PC-9 (cell line): ENCODE measurements around the gene CD86. TPM values are rescaled to one million over a fixed set of nuclear protein-coding genes. Genes with fewer than 3 reads are reported as not detected.

ENCODE experiments used
- BruUV-seq: library from RNA; stranded (reverse); fragments of 400-500 nt; replicated peaks from 2 replicates; lab custom pipeline; 2021; lab: Mats Ljungman, UMichigan
- CTCF ChIA-PET: fragments of 300-600 bp; sonication (Branson Sonifier 250); formaldehyde crosslinking; loops from one replicate; lab custom pipeline; 2022; ENCODE audit warnings: antibody characterized with exemption; lab: Charles Lee
- POLR2A ChIA-PET: fragments of 300-600 bp; sonication (Branson Sonifier 250); formaldehyde crosslinking; loops from one replicate; lab custom pipeline; 2022; ENCODE audit warnings: antibody characterized with exemption; ENCODE audit not compliant: unreplicated experiment; lab: Charles Lee
- DNase-seq, 2 experiments: peaks; one replicate each; pipeline versions ENCODE4 v3.0.0 to v3.0.0-alpha.2; 2015 to 2022; ENCODE audit warnings: mixed read lengths in 1 of 2
- H2AFZ ChIP-seq: fragments of 200-600 bp; sonication (generic); 2 replicates; pipeline ENCODE4 v1.8.1; 2017; ENCODE audit warnings: antibody characterized with exemption
- H3F3A ChIP-seq: fragments of 200-600 bp; sonication (generic); 2 replicates; pipeline ENCODE4 v1.8.1; 2017; ENCODE audit warnings: antibody characterized with exemption, mild to moderate bottlenecking, low read depth; ENCODE audit not compliant: insufficient read depth
- H3K27ac ChIP-seq: fragments of 200-600 bp; sonication (generic); 2 replicates; pipeline ENCODE4 v1.6.1; 2016; ENCODE audit warnings: mixed run types
- H3K27me3 ChIP-seq: fragments of 200-600 bp; sonication (generic); 2 replicates; pipeline ENCODE4 v1.6.1; 2016; ENCODE audit warnings: low read depth, mixed run types; ENCODE audit not compliant: insufficient read depth
- H3K36me3 ChIP-seq: fragments of 200-600 bp; sonication (generic); 2 replicates; pipeline ENCODE4 v1.6.1; 2016; ENCODE audit warnings: low read depth, mixed run types
- H3K4me1 ChIP-seq: fragments of 200-600 bp; sonication (generic); replicated peaks from 2 replicates; pipeline ENCODE4 v1.6.1; 2016; ENCODE audit warnings: mixed run types; ENCODE audit not compliant: insufficient read depth
- H3K4me2 ChIP-seq: fragments of 200-600 bp; sonication (generic); 2 replicates; pipeline ENCODE4 v1.6.1; 2017; ENCODE audit warnings: mixed run types
- H3K4me3 ChIP-seq: fragments of 200-600 bp; sonication (generic); 2 replicates; pipeline ENCODE4 v1.6.1; 2016; ENCODE audit warnings: mixed run types
- H3K79me2 ChIP-seq: fragments of 200-600 bp; sonication (generic); 2 replicates; pipeline ENCODE4 v1.6.1; 2017; ENCODE audit warnings: low read depth, mixed run types
- H3K9me2 ChIP-seq: fragments of 200-600 bp; sonication (generic); 2 replicates; pipeline ENCODE4 v1.8.1; 2017; ENCODE audit warnings: mild to moderate bottlenecking; ENCODE audit not compliant: insufficient read depth
- H3K9me3 ChIP-seq: fragments of 200-600 bp; sonication (generic); 2 replicates; pipeline ENCODE4 v1.8.1; 2016; ENCODE audit warnings: low read depth; ENCODE audit not compliant: insufficient read depth
- H4K20me1 ChIP-seq: fragments of 200-600 bp; sonication (generic); 2 replicates; pipeline ENCODE4 v1.8.1; 2017; ENCODE audit not compliant: insufficient read depth
- EZH2 ChIP-seq: fragments of 200-600 bp; sonication (generic); IDR thresholded peaks from 2 replicates; pipeline ENCODE4 v1.8.0; 2017; ENCODE audit warnings: antibody characterized with exemption, low read depth
- intact Hi-C: fragments of 100-400 bp; cut with micrococcal nuclease; formaldehyde crosslinking; loops from one replicate; pipeline ENCODE4 v1.10.0; 2022; ENCODE audit not compliant: unreplicated experiment
- total RNA-seq: library from RNA; stranded (reverse); gene quantifications from 2 replicates; pipeline ENCODE4 v1.2.3, GENCODE V29; 2021
- TF ChIP-seq, protein P1 (sequence below): fragments of 200-600 bp; sonication (generic); conservative IDR thresholded peaks from 2 replicates; pipeline ENCODE4 v1.6.1; 2017; ENCODE audit warnings: mixed run types, antibody characterized with exemption, mild to moderate bottlenecking, moderate library complexity

The CD86 gene
- total RNA-seq, 1 experiment from 2014 or later = not detected

- intact Hi-C loops = loop anchor here (2.0 kb wide), 1 partner anchor 566 kb away; no protein-coding TSS in a partner anchor
- peaks cover 3% of the 10 kb centered on the region; the same call in 1 of the 2 replicates for H3K27me3 ChIP-seq
- H3K9me3 ChIP-seq = peaks cover 3% of the 10 kb centered on the region; the same call in 1 of the 2 replicates
- H3K4me3 ChIP-seq = no peak overlapping the region
- no peaks in the 10 kb centered on the region for H3K36me3 ChIP-seq
- no peak overlapping the region for H2AFZ ChIP-seq
- CTCF ChIA-PET = no interaction called here
- H3K4me1 ChIP-seq = no peaks in the 10 kb centered on the region
- TF ChIP-seq, protein P1, sequence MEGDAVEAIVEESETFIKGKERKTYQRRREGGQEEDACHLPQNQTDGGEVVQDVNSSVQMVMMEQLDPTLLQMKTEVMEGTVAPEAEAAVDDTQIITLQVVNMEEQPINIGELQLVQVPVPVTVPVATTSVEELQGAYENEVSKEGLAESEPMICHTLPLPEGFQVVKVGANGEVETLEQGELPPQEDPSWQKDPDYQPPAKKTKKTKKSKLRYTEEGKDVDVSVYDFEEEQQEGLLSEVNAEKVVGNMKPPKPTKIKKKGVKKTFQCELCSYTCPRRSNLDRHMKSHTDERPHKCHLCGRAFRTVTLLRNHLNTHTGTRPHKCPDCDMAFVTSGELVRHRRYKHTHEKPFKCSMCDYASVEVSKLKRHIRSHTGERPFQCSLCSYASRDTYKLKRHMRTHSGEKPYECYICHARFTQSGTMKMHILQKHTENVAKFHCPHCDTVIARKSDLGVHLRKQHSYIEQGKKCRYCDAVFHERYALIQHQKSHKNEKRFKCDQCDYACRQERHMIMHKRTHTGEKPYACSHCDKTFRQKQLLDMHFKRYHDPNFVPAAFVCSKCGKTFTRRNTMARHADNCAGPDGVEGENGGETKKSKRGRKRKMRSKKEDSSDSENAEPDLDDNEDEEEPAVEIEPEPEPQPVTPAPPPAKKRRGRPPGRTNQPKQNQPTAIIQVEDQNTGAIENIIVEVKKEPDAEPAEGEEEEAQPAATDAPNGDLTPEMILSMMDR = 0 out of 2 replicates have a peak, but pooled peaks have one; percentile 20
- TF ChIP-seq EZH2 = no peak
- BruUV-seq = no TSS peak
- no peak overlapping the region for H3K27ac ChIP-seq
- H3K4me2 ChIP-seq = no peak overlapping the region
- H4K20me1 ChIP-seq = no peaks in the 10 kb centered on the region
- no peaks in the 10 kb centered on the region for H3K79me2 ChIP-seq
- H3F3A ChIP-seq = no peaks in the 10 kb centered on the region
- H3K9me2 ChIP-seq = no peaks in the 10 kb centered on the region
- DNase-seq = no peak
- POLR2A ChIA-PET = no interaction called here
Observed at GRCh38 chr3:122112754-122113153, 57.6 kb downstream of the CD86 start.

DNA sequence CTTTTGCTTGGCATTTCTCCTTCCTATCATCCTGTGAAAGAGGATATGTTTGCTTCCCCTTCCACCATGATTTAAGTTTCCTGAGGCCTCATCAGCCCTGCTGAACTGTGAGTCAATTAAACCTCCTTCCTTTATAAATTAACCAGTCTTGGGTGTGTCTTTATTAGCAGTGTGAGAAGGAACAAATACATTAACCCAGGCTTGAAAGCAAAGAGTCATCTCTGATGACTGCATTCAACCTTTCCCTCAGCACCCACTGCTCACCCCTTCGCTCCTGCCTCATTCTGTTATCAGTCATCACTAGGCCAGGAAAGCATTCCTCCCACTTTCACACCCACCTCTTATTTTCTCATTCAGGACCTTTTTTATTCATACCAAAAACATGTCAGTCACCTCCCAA, 68.7 kb downstream of the CD86 start:
- TF ChIP-seq, protein P1 = no peak
- TF ChIP-seq EZH2 = no peak
- intact Hi-C loops = no loop called here
- Histone ChIP-seq H3F3A (no peaks in the 10 kb centered on the region), H4K20me1 (no peaks in the 10 kb centered on the region), H3K4me3 (no peak overlapping the region), H3K79me2 (no peaks in the 10 kb centered on the region), H3K36me3 (no peaks in the 10 kb centered on the region), H3K9me3 (no peaks in the 10 kb centered on the region; the same call in 1 of the 2 replicates), H3K27me3 (no peaks in the 10 kb centered on the region; the same call in 1 of the 2 replicates), H3K4me2 (no peak overlapping the region), H3K27ac (no peak overlapping the region), H2AFZ (no peak overlapping the region), H3K9me2 (0 out of 2 replicates have a peak, but pooled peaks cover 4% of the 10 kb centered on the region), H3K4me1 (no peaks in the 10 kb centered on the region)
- no TSS peak for BruUV-seq
- ChIA-PET POLR2A (no interaction called here), CTCF (no interaction called here)
- DNase-seq = no peak

DNA sequence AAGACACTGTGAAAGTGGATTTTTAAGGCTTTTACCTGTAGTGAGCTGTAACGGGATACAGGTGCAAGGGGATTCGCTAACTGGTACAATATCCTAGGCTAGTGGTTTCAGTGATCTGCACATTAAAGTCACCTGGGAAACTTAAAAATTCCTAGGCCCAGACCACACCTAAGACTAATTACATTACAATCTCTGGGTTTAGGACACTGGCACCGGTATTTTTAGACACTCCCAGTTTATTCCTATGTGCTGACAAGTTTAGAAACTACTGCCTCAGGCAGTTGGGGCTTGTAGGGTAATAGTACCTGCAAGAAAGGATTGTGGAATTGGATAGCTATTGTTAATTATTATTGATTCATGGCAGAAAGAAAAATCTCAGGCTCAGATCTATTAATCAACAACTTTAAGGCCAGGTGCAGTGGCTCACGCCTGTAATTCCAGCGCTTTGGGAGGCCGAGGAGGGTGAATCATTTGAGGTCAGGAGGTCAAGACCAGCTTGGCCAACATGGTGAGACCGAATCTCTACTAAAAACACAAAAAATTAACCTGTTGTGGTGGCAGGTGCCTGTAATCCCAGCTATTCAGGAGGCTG, 77.9 kb downstream of the CD86 start:
- no peak overlapping the region for H2AFZ ChIP-seq
- CTCF ChIA-PET = no interaction called here
- no peak overlapping the region for H3K4me2 ChIP-seq
- H3K36me3 ChIP-seq = no peaks in the 10 kb centered on the region
- no peaks in the 10 kb centered on the region for H3K4me1 ChIP-seq
- 0 out of 2 replicates have a peak, but pooled peaks cover 4% of the 10 kb centered on the region for H3K9me2 ChIP-seq
- TF ChIP-seq, protein P1 = no peak
- no peak for TF ChIP-seq EZH2
- H3K79me2 ChIP-seq = no peaks in the 10 kb centered on the region
- BruUV-seq = no TSS peak
- POLR2A ChIA-PET = no interaction called here
- H3F3A ChIP-seq = no peaks in the 10 kb centered on the region
- no peak overlapping the region for H3K4me3 ChIP-seq
- intact Hi-C loops = no loop called here
- H3K27ac ChIP-seq = no peak overlapping the region
- H4K20me1 ChIP-seq = no peaks in the 10 kb centered on the region
- no peaks in the 10 kb centered on the region for H3K27me3 ChIP-seq
- DNase-seq = peak; percentile 2 to 46
- H3K9me3 ChIP-seq = no peaks in the 10 kb centered on the region
